DND-41 (cell line): Measurements from ENCODE around the gene LAG3.

Experiments used
- EZH2 ChIP-seq: IDR thresholded peaks from 3 replicates; pipeline ENCODE4 v1.6.1; 2012; ENCODE audit warnings: borderline replicate concordance, low read depth, mild to moderate bottlenecking, moderate library complexity, low read length, inconsistent platforms; ENCODE audit not compliant: severe bottlenecking
- TF ChIP-seq, protein P1 (sequence below): IDR thresholded peaks from 2 replicates; pipeline ENCODE4 v1.5.1; 2012; ENCODE audit warnings: borderline replicate concordance, low read length, moderate library complexity, mild to moderate bottlenecking; ENCODE audit not compliant: poor library complexity, severe bottlenecking; ENCODE audit errors: extremely low read depth

DNA sequence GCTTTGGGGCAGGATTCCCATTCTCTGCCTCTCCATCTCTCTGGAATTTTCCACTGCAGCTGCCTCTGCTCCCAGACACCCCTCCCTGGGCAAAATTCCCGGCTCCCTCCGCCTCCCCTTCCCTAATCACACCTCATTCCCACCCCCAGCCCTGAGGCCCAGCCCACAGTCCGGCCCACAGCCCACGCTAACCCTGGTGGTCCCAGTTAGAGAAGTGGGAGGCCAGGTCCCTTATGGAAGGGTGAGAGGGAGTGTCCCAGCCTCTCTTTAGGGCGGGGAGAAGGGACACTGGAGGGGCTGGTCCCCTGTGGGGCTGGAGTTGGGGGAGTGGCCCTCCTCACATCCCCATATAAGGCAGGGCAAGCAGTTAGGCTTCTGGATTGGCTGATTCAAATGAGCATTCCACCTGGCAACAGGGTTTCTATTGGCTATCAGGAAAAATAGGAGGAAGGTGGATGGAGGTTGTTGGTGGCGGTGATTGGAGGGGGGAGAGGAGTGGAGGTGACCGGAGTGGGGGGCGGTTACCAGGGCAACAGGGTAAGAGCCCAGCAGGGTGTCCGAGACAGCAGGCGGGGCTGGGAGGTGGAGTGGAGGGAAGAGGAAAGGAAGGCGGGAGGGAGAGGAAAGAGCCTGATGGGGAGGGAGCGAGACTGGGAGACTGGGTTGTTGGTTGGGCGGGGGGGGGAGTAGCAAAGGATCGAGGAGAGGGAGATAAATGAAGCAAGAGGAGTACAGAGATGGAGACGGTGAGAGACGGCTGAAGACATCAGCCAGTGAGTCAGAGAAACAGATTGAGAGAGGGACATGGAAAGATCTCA is 8.1 kb upstream of the LAG3 start:
- TF ChIP-seq, protein P1, sequence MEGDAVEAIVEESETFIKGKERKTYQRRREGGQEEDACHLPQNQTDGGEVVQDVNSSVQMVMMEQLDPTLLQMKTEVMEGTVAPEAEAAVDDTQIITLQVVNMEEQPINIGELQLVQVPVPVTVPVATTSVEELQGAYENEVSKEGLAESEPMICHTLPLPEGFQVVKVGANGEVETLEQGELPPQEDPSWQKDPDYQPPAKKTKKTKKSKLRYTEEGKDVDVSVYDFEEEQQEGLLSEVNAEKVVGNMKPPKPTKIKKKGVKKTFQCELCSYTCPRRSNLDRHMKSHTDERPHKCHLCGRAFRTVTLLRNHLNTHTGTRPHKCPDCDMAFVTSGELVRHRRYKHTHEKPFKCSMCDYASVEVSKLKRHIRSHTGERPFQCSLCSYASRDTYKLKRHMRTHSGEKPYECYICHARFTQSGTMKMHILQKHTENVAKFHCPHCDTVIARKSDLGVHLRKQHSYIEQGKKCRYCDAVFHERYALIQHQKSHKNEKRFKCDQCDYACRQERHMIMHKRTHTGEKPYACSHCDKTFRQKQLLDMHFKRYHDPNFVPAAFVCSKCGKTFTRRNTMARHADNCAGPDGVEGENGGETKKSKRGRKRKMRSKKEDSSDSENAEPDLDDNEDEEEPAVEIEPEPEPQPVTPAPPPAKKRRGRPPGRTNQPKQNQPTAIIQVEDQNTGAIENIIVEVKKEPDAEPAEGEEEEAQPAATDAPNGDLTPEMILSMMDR: no peak
- no peak for TF ChIP-seq EZH2
